Measurements from ENCODE around the gene BAIAP2L1.
A peak's percentile ranks its signal among the peaks of the same experiment; 100 is the strongest.

The BAIAP2L1 gene

DNA sequence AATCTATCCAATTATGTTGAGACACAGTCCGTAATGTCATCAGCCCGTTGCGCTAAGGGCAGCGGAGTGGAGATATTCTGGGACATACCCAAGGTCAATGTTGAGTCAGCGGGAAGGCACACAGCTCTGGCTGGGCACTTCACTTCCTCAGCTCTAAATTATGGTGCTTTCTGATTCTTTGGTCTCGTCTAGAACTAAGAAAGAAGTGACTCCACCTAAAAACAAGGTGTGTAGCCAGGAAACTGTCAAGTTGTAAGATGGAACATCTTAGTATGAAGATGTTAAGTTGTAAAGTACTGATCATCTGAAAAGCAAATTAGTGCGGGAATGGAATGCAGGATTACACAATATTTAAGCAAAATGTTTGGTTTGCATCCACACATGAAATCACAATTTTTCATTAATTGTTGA is 43.1 kb downstream of the BAIAP2L1 start:
- DNase-seq (ENCODE audit: low spot score), result no peak

- DNase-seq (ENCODE audit: low spot score), result no peak
These were observed 45.7 kb downstream of the BAIAP2L1 start for GRCh38 chr7:98355250-98355538.

- DNase-seq (ENCODE audit: low spot score), result peak; percentile 78
These were observed 46.2 kb downstream of the BAIAP2L1 start for GRCh38 chr7:98354511-98355249.

DNA sequence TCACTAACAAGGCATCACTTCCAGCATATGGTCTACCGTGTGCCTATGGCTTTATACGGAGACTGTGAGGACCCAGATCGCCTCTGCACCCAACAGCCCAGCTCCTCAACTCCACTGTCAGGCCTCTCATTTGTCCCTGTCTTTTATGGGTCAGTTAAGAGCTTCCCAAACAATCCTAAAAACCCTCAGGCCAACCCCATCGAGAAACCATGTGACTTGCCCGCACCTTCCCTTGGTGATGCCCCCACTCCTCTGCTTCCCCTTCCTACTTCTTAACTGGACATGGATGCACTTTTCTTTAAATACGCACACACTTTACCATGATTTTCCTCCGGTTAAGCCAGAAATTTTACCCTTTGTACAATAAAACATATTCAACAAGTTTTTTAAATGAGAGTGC is 46.8 kb downstream of the BAIAP2L1 start:
- DNase-seq (ENCODE audit: low spot score), result no peak

DNA sequence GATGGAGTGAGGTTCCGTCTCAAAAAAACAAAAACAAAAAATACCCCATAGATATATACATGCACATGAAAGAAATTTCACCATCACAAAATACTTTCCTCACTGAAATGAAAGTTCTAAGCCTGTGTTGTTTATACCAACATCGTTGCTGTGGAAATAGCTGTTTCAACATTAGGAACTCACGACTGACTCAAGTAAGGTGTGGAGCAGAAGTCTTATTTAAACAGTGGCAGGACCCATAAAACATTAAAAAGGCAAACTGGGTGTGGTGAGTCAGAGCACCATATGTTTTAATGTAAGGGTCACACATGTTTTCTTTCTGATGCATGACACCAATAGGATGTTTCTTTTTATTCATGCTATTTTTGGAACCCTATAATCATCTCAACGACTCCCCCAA is 48.3 kb downstream of the BAIAP2L1 start:
- peak; percentile 70 for DNase-seq (ENCODE audit: low spot score)

DNA sequence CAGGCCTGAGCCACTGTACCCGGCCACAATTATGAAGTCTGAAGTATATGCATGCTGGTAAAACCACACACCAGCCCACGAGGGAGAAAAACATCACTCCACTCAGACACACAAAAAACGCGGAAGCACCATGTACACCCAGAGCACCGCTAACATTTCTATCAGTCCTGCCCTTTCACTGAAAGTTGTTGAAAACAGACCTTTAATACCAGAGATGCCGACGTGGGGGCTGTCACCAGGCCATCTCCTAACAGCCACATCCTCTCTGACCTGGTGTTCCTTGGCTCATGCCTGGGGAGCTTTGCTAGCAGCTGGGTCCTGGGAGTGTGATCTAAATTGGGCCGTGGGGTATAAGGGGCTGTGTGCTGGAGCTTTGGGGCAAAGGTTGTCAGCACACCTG is 49.8 kb downstream of the BAIAP2L1 start:
- DNase-seq (ENCODE audit: low spot score), result no peak

GRCh38 chr7:98348726-98349474 is 52.0 kb downstream of the BAIAP2L1 start:
- DNase-seq (ENCODE audit: low spot score), result no peak

DNA sequence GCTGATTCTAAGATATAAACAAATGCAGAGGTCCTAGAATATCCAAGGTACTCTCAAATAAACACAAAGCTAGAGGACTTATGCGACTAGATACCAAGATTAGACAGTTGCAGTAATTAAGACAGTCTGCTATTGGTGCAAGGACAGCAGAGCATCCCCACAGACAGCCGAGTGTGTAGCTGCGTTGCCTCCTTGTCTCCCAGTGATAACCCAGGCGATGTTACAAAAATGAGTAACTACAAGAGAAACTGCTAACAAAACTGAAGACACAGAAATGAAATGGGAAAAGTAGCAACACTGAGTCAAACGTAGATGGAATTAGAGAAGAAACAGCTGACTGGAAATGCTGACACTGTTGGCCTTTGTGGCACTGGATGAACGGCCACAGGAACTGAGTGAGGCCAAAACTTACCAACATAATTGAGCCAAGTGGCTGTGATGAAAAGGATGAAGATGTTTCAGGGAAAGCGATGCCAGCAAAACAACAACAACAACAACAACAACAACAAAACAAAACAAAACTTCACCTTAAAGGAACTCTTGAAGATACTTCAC is 54.3 kb downstream of the BAIAP2L1 start:
- no peak for DNase-seq (ENCODE audit: low spot score)

GRCh38 chr7:98341106-98341505 is 59.8 kb downstream of the BAIAP2L1 start:
- DNase-seq (ENCODE audit: low spot score), result no peak

- DNase-seq (ENCODE audit: low spot score), result no peak
These were observed 61.8 kb downstream of the BAIAP2L1 start for GRCh38 chr7:98339043-98339442.

DNA sequence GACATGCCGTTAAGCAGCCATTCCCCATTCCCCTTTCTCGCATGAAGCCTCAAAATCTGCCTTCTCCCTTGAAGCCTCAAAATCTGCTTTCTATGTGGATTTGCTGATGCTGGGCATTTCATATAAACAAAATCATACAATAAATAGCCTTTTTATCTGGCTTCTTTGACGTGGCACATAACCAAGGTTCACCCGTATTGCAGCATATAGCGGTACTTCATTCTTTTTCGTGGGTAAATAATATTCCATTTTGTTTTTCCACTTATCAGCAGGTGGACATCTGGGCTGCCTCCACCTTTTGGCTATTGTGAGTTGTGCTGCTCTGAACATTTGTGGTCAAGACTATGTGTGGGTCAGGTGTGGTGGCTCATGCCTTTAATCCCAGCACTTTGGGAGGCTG is 62.4 kb downstream of the BAIAP2L1 start:
- DNase-seq (ENCODE audit: low spot score), result no peak

- no peak for DNase-seq (ENCODE audit: low spot score)
These were observed 65.4 kb downstream of the BAIAP2L1 start for GRCh38 chr7:98335411-98335977.

- peak; percentile 49 for DNase-seq (ENCODE audit: low spot score)
These were observed 66.8 kb downstream of the BAIAP2L1 start for GRCh38 chr7:98334081-98334480.

GRCh38 chr7:98330926-98331529 is 69.9 kb downstream of the BAIAP2L1 start:
- no peak for DNase-seq (ENCODE audit: low spot score)

GRCh38 chr7:98329791-98330373 is 71.0 kb downstream of the BAIAP2L1 start:
- peak; percentile 73 for DNase-seq (ENCODE audit: low spot score)

GRCh38 chr7:98329100-98329790 is 71.6 kb downstream of the BAIAP2L1 start:
- DNase-seq (ENCODE audit: low spot score), result peak; percentile 70

DNA sequence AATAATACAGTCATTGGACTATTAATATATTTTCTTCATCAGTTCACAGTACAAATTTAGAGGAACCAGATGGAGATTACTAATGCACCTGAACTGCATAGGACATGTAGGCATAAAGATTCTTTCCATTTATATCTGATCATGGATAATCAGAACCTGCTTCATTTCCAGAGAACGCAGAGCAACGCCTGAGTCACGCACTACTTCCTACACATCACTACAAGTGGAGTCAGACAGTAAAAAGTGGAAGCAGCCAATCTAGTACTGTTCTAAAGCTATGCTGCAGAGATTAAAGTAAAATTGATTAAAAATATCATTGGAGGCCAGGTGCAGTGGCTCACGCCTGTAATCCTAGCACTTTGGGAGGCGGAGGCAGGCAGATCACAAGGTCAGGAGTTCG is 76.1 kb downstream of the BAIAP2L1 start:
- no peak for DNase-seq (ENCODE audit: low spot score)

GRCh38 chr7:98323597-98324322 is 77.1 kb downstream of the BAIAP2L1 start:
- no peak for DNase-seq (ENCODE audit: low spot score)

DNA sequence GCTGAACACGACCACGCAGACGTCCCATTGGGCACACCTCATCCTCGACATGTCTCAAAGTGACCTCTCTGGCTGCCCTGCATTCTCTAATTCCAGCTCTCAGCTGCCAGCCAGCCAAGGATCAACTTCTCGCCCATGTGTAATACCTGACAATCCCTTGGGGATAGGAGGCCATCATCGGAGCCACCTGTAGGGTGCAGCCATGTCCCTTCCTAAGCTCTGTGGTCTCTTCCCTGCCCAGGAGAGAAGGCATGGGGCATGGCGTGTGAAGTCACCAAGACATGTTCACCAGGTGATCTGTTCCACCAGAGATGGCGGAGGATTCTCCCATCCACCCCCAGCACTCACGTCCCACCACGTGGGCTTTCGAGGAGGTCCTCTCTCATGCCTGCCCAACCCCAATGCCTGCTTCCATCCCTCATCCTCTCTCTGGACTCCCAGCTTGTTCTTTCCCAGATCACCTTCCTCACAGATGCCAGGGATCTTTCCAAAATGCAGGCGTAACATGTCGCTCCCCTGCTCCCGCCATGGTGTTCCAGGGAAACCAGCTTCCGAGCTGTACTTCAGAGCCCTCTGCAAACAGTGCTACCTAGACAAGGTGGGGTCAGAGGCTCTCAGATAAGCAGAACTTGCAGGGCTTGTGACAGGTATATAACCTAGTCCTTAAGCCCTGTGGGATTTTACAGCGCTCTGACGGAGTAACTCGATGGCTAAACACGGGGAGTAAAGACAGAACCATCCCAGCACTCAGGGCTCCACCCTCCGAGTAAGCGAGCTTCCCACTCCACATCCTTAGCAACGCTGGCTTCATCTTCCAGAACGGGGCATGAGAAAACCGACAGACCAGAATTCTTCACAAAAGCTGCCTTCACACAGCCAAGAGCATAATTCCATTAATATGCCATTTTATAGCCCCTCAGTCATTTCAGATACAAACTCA is 78.3 kb downstream of the BAIAP2L1 start:
- peak; percentile 44 for DNase-seq (ENCODE audit: low spot score)

GRCh38 chr7:98321301-98321700 is 79.6 kb downstream of the BAIAP2L1 start:
- no peak for DNase-seq (ENCODE audit: low spot score)
